Ovary (tissue), 3 donors: Measurements from ENCODE around the gene B4GALT7.
"Not testable (repeated sequence)": the region's sequence is repeated elsewhere in the genome, so short reads cannot be mapped to it uniquely, and the experiment has no call there.

Source experiments
- CTCF ChIP-seq, 3 donors: fragments of 450-650 bp in 2 of 3; fragments of 200-600 bp in 1 of 3; IDR thresholded peaks; one replicate each; pipeline versions ENCODE4 v1.5.1 to v1.8.0; 2016 to 2022; ENCODE audit warnings: antibody characterized with exemption in 3 of 3, mild to moderate bottlenecking in 1 of 3
- EP300 ChIP-seq: sonication (generic); formaldehyde crosslinking; IDR thresholded peaks from one replicate; pipeline ENCODE4 v1.6.1; 2017; ENCODE audit warnings: antibody characterized with exemption
- POLR2A ChIP-seq: fragments of 450-650 bp; IDR thresholded peaks from one replicate; pipeline ENCODE4 v1.6.1; 2017; ENCODE audit warnings: antibody characterized with exemption, mild to moderate bottlenecking, moderate library complexity
- donor health status: DM: no; HTN: no; CAD: no.

GRCh38 chr5:177559446-177559941 is 40.4 kb upstream of the B4GALT7 start:
- not testable (repeated sequence) for TF ChIP-seq POLR2A; CTCF (IDR thresholded peaks at IDR 0.05); EP300
